Pancreas (tissue), 10 donors: Measurements from ENCODE around the gene FCAR. TPM values are rescaled to one million over a fixed set of nuclear protein-coding genes. Genes with fewer than 3 reads are reported as not detected.

Experiments used
- ATAC-seq, 4 donors: fragments of 200-7000 bp; cut with Tn5 transposase; one replicate each; pipeline versions ENCODE4 v1.8.0 to v1.9.1; 2020; ENCODE audit warnings: mild to moderate bottlenecking in 4 of 4, moderate library complexity in 4 of 4
- DNase-seq, 6 donors: peaks; one replicate each; pipeline ENCODE4 v3.0.0-alpha.2; 2020
- FAIRE-seq: peaks from 2 replicates; lab custom pipeline; 2012; peaks lifted over from hg19 to GRCh38; lab: Jason Lieb, UNC
- H3K27ac ChIP-seq, 4 donors: fragments of 200-600 bp; sonication (generic); 1 replicate in 3 of 4; 2 replicates in 1 of 4; pipeline versions ENCODE4 v1.5.0 to v1.8.0; 2020
- H3K27me3 ChIP-seq, 4 donors: fragments of 200-600 bp; one replicate each; pipeline ENCODE4 v1.8.0; 2021
- H3K36me3 ChIP-seq, 3 donors: fragments of 200-600 bp; sonication (generic) in 1 of 3; one replicate each; pipeline versions ENCODE4 v1.5.0 to v1.8.0; 2020 to 2021
- H3K4me1 ChIP-seq, 3 donors: fragments of 200-600 bp; one replicate each; pipeline ENCODE4 v1.8.0; 2021
- H3K4me3 ChIP-seq, 4 donors: fragments of 200-600 bp; sonication (generic) in 2 of 4; one replicate each; pipeline versions ENCODE4 v1.5.0 to v1.8.0; 2020 to 2021
- H3K9me3 ChIP-seq, 4 donors: fragments of 200-600 bp; one replicate each; pipeline ENCODE4 v1.8.0; 2021
- CTCF ChIP-seq, 4 donors: fragments of 200-600 bp; sonication (generic) in 3 of 4; IDR thresholded peaks; one replicate each; pipeline versions ENCODE4 v1.5.0 to v1.8.0; 2021; ENCODE audit warnings: antibody characterized with exemption in 4 of 4
- WGBS, 2 donors: extraction: QIAGEN DNeasy Blood & Tissue Kit; methylation state at CpG; one replicate each; pipeline ENCODE4 v1.1.7; 2013; 5-methylcytosine and 5-hydroxymethylcytosine counted together
- intact Hi-C, 3 donors: fragments of 100-400 bp; cut with DNase I; formaldehyde crosslinking; loops; one replicate each; pipeline versions ENCODE4 v1.11.1 to v1.14.2; 2022
- polyA plus RNA-seq, 2 donors: library from polyadenylated mRNA; stranded (reverse); fragments of 200-250 nt; gene quantifications; one replicate each; pipeline ENCODE4 v1.2.3, GENCODE V29; 2013
- total RNA-seq, 6 donors: library from RNA; stranded (reverse); fragmentation: NEBNext Ultra II Directional in 4 of 6; extraction: Animal tissue kit (Norgen Biotek cat#: 25700) in 4 of 6; gene quantifications; one replicate each; pipeline versions ENCODE4 v1.2.1 to v1.2.4, GENCODE V29; 2021 to 2023
- donor health status: healthy with polysubstance abuse.
- donor health status: DM: no; HTN: no; CAD: no; lungs with moderate emphysema.
- donor health status: DM: no; HTN: no; CAD: no.
- donor health status: control.
- donor health status: control.
- donor health status: Bipolar disorder and iron deficiency.
- donor health status: DM: yes; HTN: yes; CAD: no.
- donor health status: DM: no; HTN: no; CAD: no.
- donor health status: DM: no; HTN: no; CAD: no.
- donor health status: DM: yes; HTN: yes; CAD: no.

The FCAR gene
- total and polyA plus RNA-seq, 8 donors, result 0.07 to 0.64 (median 0.29) TPM; not detected in 5

- no peak overlapping the region for H3K4me3 ChIP-seq
- H3K36me3 ChIP-seq, result no peaks in the 10 kb centered on the region
- no peaks in the 10 kb centered on the region for H3K4me1 ChIP-seq
- H3K9me3 ChIP-seq, result no peaks in the 10 kb centered on the region
- WGBS, 2 donors, result 38 to 55% methylated on average over 2 of the region's 2 CpGs
- intact Hi-C loops, result no loop called here
- no peaks in the 10 kb centered on the region for H3K27me3 ChIP-seq
- DNase-seq (no peak), FAIRE-seq (no peak), ATAC-seq (peak in 2 of 4 donors; percentile 38 to 57)
- H3K27ac ChIP-seq, result no peak overlapping the region
- TF ChIP-seq CTCF (IDR thresholded peaks at IDR 0.05), result no peak
Measured at GRCh38 chr19:54875506-54875905, 1.5 kb downstream of the FCAR start.

GRCh38 chr19:54877471-54877870, 3.4 kb downstream of the FCAR start:
- FAIRE-seq (no peak), DNase-seq (no peak), ATAC-seq (no peak)
- Histone ChIP-seq H3K9me3 (no peaks in the 10 kb centered on the region), H3K36me3 (no peaks in the 10 kb centered on the region), H3K27ac (no peak overlapping the region), H3K4me1 (no peaks in the 10 kb centered on the region), H3K27me3 (no peaks in the 10 kb centered on the region), H3K4me3 (no peak overlapping the region)
- WGBS, 2 donors, result 33 to 52% methylated on average over 3 of the region's 3 CpGs
- intact Hi-C loops, result no loop called here
- TF ChIP-seq CTCF (IDR thresholded peaks at IDR 0.05), result no peak

- FAIRE-seq (no peak), ATAC-seq (no peak), DNase-seq (no peak)
- intact Hi-C loops, result no loop called here
- TF ChIP-seq CTCF (IDR thresholded peaks at IDR 0.05), result no peak
- H3K36me3 ChIP-seq, result no peaks in the 10 kb centered on the region
- no peaks in the 10 kb centered on the region for H3K4me1 ChIP-seq
- H3K27me3 ChIP-seq, result no peaks in the 10 kb centered on the region
- no peak overlapping the region for H3K27ac ChIP-seq
- 55 to 56% methylated on average over 6 of the region's 6 CpGs for WGBS, 2 donors
- no peaks in the 10 kb centered on the region for H3K9me3 ChIP-seq
- H3K4me3 ChIP-seq, result no peak overlapping the region
Measured at GRCh38 chr19:54881884-54882283, 7.8 kb downstream of the FCAR start.

- DNase-seq, result no peak
- no peak overlapping the region for H3K4me3 ChIP-seq
- H3K36me3 ChIP-seq, result no peaks in the 10 kb centered on the region
- no peaks in the 10 kb centered on the region for H3K9me3 ChIP-seq
- H3K4me1 ChIP-seq, result no peaks in the 10 kb centered on the region
- no peak overlapping the region for H3K27ac ChIP-seq
- no peak for ATAC-seq
- no peak for TF ChIP-seq CTCF (IDR thresholded peaks at IDR 0.05)
- WGBS, 2 donors, result 53 to 58% methylated on average over 7 of the region's 7 CpGs
- intact Hi-C loops, result no loop called here
- FAIRE-seq, result no peak
- no peaks in the 10 kb centered on the region for H3K27me3 ChIP-seq
Measured at GRCh38 chr19:54882758-54883157, 8.7 kb downstream of the FCAR start.

- H3K27ac ChIP-seq, result no peak overlapping the region
- H3K27me3 ChIP-seq, result no peaks in the 10 kb centered on the region
- no peak for TF ChIP-seq CTCF (IDR thresholded peaks at IDR 0.05)
- intact Hi-C loops, result no loop called here
- ATAC-seq, result no peak
- FAIRE-seq, result no peak
- 58 to 71% methylated on average over 9 of the region's 9 CpGs for WGBS, 2 donors
- H3K4me3 ChIP-seq, result no peak overlapping the region
- H3K9me3 ChIP-seq, result no peaks in the 10 kb centered on the region
- no peak for DNase-seq
- H3K4me1 ChIP-seq, result no peaks in the 10 kb centered on the region
- no peaks in the 10 kb centered on the region for H3K36me3 ChIP-seq
Measured at GRCh38 chr19:54883228-54883627, 9.2 kb downstream of the FCAR start.
